Measurements from ENCODE around the gene CPED1.
A peak's percentile ranks its signal among the peaks of the same experiment; 100 is the strongest.
"Not testable (repeated sequence)": the region's sequence is repeated elsewhere in the genome, so short reads cannot be mapped to it uniquely, and the experiment has no call there.

The CPED1 gene

DNA sequence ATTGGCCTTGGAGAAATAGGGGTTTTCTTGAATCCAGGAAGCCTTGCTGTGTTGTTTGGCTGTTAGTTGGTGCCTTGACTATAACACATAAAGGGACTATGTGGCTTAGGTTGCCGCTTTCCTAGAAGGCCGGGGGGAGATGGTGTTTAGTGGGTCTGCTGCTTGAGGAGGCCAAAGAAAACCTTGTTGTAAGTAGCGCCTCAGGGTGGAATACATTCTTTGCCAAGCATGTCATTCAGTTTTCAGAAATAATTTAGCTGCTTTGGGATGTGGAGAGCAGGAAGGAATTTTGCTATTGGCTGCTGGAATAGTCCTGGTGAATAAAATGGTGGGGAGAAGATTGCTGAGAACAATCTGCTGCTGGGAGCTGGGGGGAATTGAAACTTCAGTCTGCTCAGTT lies 207.4 kb downstream of the CPED1 start:
- DNase-seq: peak; percentile 35

DNA sequence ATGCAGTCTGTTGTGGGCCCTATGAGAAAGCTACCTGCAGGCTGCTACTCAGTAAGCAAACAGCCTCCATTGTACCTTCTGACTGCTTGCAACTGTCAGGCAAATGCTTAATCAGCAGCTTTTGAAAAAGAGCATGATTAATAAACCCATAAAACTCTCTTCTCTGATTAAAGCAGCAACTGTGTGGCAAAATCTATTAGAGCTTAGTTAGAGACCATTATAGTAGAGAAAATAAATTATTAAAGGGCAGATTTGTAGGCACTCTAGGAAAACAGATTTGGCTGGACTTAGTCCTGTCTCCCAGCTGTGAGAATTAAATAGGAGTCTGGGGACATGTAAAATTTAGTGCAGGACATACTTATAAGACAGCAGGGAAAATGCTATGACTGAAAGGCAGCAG lies 207.8 kb downstream of the CPED1 start:
- no peak for DNase-seq

DNA sequence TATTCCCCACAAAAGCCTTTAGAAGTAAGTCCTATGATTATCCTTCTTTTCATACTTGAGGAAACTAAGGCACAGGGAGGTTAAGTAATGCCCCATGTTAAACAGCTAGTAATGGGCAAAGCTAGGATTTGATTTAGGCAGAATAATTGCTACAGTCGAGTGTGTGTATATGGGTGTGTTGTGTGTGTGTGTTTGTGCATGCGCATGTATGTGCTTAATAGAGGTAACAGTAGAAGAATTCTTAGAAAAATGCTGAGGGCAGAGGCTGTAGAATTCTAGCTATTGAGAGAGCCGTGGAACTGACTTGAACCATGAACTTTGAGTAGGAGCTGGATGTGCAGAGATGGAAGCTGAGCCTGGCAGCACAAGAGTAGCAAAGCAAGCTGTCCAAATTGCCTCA lies 208.9 kb downstream of the CPED1 start:
- no peak for DNase-seq

DNA sequence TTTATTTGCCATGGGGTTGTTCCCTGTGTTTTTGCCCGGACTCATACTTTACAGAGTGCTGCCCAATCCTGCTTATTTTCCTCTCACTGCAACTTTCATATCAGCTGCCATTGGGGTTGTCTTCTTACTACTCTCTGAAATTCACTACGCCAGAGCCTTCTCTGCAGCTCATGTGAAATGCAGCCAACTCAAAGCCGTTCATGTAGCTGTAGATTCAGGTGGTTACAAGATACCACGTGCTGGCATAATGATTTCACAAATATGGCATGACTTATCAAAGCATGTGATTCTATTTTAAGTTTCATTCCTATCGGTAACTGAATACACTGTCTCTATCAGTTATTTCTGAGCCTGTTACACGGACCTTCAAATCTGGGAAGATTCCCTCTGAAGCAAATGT lies 210.0 kb downstream of the CPED1 start:
- DNase-seq: no peak

DNA sequence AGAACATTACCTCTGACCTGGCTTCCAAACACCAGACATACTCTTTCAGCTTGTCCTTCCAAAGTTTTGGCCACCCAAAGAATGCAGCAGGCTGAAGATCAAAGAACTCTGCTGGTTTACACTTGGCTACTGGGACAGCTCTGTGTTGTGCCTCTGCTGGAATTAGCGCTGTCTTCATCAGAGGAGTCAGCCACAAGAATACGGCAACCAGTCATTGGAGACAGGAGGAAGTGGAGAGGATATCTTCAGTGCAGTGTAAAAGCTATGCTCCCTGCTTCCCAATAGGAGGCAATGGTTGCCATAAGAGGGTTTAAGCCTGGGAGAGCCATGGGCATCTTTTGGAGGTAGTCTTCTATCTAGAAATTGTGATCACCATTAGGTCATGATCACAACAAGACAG lies 213.6 kb downstream of the CPED1 start:
- no peak for DNase-seq

DNA sequence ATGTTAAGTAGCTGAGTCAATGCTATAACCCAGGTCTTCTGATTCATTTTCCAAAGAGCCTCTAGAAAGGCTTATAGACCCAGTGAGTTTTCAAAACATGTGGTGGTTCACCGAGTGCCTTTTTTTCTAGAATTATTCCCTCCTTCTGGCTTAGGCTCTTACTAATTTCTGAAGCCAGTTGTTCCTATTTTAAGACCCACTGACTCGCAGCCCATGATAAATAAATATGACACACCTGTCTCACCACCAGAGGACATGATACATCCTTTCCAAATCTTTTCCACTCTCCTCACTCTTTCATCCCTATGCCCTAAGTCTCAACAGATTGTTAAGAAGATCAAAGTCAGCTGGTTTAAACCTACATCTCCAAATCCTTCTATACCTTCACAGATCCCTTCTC lies 214.3 kb downstream of the CPED1 start:
- no peak for DNase-seq

DNA sequence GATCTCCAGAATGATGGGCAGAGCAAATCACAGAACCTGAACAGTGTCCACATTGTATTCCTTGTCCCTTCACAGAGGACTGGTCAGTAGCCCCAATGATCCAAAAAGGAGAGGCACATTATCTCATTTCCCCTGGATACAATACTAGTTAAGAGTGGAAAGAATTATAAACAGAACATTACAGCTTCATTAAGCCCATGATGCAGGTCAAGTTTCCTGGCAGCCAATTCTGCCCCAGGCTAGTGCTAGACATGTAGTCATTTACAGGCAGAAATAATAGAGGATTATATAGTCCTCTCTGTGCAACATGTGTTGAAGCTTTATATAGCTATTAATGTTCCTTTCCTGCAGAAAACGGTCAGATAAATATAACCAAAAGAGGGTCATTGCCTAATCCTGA lies 216.0 kb downstream of the CPED1 start:
- no peak for DNase-seq

DNA sequence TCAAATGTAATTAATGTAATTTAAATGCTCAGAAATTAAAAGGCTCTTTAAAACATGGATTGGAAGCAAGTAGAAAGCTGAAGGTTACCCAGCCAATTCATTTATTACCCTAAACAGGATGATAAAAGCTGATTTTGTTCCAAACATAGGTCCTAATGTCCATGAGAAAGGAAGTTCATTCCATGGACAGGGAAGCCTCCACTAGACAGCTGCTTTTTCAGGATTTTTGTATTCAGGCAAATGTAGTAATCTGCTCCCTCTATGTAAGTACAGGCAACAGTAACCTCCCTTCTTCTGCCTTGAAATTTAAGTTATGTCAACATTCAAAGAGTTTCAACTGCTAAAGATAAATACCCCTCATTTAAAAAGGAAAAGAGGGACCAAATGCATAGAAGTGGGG lies 217.3 kb downstream of the CPED1 start:
- DNase-seq: no peak

DNA sequence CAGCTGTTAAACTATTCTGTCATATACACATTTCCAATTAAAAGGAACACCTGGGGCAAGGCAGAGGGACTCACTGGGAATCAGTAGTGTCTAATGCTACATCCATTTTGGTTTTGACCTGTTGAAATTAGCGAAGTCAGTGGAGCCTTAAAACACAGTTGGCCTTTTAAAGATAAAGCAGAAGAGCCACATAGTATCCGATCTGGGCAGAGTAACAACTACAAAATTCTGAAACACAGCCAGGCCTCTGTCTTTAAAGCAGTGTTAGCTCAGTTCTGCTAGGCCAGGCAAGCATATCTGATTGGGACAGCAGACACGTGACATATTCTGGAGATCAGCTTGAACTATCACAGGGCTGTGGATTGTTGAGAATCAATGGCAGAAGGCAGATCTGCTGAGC lies 222.7 kb downstream of the CPED1 start:
- no peak for DNase-seq

DNA sequence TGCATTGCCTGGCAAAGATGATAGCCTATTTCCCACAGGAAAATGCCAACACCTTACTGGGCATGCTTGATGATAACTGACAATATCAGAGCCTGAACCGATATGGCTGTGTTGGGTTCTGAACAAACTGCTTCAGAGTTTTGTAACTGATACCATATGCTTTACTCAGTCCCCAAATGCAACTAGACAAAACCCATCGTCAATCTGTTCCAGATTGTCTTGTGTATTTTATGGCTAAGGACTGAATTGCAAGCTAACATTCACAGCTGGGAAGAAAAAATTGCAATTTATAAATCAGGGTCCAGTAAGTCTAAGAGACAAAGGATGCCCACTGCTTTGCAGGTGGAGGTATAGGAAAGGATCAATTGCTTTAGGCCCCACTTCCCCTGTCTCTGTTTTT lies 223.5 kb downstream of the CPED1 start:
- DNase-seq: no peak

DNA sequence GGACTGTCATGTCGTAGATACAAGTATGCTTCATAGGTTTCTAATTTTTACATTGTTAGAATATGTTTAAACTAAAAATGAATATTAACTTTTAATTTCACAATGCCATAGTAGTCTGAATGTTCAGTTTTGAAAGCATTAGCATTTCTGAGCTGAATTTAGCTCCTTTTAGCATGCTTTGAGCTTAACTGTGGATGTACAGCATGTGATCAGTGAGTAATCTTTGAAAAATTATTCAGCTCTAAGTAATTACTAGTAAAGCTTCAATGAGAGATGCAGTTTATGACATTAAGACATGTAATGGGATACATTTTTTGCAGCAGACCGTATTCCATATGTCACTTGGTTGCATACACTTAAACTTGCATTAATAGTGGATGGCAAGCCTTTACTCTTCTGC lies 226.1 kb downstream of the CPED1 start:
- DNase-seq: peak; percentile 24

DNA sequence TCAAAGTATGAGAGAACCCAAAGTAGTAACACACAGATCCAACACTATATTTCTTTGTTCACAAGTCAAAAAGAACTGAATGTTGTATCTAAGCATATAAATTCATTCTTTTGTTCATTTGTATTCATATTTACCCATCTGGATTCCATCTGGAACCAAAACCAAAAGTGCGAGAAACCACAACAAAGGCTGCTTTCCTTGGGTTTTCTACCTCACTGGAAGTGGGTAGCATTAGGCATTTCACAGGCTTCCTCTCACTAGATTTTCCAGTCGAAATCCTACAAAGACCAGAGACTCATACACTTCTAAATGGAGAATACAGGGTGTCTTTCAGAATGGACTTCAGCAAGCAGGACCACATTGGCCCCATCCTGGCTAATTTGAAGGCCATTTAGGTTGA lies 230.5 kb downstream of the CPED1 start:
- peak; percentile 21 for DNase-seq

DNA sequence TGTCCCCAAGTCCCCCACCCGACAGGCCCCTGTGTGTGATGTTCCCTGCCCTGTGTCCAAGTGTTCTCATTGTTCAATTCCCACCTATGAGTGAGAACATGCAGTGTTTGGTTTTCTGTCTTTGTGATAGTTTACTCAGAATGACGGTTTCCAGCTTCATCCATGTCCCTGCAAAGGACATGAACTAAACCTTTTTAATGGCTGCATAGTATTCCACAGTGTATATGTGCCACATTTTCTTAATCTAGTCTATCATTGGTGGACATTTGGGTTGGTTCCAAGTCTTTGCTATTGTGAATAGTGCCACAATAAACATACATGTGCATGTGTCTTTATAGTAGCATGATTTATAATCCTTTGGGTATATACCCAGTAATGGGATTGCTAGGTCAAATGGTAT lies 232.6 kb downstream of the CPED1 start:
- DNase-seq: not testable (repeated sequence)

DNA sequence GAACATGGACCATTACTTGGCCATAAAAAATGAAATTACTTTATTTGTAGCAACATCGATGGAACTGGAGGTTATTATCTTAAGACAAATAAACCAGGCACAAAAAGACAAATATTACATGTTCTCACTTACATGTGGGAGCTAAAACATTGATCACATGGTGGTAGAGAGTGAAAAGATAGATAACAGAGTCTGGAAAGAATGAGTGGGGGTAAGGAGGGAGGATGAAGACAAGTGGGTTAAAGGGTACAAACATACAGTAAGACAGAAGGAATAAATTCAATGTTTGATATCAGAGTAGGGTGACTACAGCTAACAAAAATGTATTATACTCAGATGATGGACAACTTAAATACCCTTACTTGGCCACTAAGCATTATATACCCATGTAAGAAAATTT lies 240.3 kb downstream of the CPED1 start:
- no peak for DNase-seq

DNA sequence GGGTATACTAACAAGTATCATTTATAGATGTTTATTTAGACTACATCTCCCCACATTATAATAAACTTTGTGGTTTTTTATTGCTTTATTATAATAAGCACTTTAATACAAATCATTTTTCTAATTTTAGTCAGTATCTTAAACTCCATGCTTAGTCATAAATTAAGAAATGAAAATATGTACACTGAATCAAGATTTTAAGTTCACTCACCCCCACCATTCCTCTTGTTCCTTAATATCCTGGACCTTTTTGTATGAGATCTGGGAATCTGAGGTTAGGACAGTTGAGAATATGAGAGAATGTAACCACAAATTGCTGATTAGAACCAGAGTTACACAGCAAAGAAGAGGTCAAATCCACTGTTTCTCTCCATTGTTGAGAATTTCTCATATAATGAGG lies 246.7 kb downstream of the CPED1 start:
- peak; percentile 64 for DNase-seq

DNA sequence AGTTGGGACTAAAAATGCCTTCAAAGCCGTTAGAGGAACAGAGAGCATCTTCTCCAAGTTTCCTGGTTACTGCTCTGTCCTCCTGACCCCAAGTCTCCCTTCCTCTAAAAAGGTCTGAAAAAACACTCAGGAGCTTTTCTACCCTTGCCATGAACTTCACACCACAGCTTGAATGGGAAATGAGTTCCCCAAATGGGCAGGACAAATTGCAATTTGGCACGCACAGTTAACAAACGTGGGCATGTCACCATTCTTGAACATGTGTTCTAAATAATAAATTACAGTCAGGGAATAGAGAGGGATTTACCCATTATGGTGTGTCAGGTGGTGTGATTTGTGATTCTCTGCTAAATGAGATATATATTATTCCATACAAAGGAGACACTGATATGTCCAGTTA lies 249.1 kb downstream of the CPED1 start:
- no peak for DNase-seq

DNA sequence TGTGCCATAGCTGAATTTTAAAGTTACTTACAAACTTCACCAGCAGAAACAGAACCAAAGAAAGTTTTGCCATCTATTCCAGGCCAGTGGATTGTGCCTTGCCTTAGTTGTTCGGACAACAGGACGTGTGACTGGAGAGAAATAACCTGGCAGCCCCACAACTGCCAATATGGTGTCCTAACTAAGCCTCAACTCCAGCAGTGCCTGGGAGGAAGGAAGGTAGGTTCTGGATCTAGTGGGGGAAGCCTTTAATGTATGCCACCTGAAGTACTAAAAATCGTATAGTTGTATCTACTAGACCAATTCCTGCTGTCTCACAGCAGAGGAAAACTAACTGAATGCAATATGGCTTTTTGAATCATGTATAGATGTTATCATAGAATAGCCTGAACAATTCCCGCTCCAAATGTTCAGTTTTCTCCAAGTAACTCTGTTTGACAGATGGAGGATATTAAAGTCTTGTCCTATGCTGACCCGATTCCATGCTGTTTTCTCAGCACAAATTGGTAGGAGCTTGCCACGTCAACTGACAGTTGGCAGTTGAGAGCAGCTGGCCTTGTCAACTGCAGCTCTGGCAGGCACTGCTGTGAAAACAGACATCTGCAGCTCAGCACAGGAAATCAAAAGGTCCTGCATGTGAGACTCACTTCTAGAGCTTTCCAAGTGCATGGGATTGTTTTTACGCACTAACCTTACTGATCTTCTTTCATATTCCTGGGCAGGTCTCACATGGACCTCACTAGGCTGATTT lies 255.8 kb downstream of the CPED1 start:
- no peak for DNase-seq

DNA sequence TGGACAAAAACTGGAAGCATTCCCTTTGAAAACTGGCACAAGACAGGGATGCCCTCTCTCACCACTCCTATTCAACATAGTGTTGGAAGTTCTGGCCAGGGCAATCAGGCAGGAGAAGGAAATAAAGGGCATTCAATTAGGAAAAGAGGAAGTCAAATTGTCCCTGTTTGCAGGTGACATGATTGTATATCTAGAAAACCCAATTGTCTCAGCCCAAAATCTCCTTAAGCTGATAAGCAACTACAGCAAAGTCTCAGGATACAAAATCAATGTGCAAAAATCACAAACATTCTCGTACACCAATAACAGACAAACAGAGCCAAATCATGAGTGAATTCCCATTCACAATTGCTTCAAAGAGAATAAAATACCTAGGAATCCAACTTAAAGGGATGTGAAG lies 262.9 kb downstream of the CPED1 start:
- DNase-seq: not testable (repeated sequence)

DNA sequence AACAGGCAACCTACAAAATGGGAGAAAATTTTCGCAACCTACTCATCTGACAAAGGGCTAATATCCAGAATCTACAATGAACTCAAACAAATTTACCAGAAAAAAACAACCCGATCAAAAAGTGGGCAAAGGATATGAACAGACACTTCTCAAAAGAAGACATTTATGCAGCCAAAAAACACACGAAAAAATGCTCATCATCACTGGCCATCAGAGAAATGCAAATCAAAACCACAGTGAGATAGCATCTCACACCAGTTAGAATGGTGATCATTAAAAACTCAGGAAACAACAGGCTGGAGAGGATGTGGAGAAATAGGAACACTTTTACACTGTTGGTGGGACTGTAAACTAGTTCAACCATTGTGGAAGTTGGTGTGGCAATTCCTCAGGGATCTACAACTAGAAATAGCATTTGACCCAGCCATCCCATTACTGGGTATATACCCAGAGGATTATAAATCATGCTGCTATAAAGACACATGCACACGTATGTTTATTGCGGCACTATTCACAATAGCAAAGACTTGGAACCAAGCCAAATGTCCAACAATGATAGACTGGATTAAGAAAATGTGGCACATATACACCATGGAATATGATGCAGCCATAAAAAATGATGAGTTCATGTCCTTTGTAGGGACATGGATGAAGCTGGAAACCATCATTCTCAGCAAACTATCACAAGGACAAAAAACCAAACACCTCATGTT lies 264.2 kb downstream of the CPED1 start:
- DNase-seq: not testable (repeated sequence)

DNA sequence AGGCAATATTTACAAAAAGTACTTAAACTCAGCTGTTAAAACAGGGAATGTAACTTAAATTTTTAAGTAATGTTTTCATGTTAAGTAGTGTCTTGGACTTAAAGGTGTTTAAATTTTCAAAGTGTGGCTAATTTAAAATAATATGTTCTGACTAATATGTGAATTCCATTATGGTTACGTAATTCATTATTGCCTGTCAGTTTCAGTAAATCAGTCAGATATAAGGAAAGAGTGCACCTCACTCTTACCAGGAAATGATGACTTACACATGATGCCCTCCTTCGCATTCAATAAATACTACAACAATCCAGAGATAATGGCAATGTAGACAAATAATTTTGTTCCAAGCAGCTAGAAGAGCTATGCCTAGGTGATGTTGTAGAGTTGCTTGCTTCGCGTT lies 271.3 kb downstream of the CPED1 start:
- no peak for DNase-seq

DNA sequence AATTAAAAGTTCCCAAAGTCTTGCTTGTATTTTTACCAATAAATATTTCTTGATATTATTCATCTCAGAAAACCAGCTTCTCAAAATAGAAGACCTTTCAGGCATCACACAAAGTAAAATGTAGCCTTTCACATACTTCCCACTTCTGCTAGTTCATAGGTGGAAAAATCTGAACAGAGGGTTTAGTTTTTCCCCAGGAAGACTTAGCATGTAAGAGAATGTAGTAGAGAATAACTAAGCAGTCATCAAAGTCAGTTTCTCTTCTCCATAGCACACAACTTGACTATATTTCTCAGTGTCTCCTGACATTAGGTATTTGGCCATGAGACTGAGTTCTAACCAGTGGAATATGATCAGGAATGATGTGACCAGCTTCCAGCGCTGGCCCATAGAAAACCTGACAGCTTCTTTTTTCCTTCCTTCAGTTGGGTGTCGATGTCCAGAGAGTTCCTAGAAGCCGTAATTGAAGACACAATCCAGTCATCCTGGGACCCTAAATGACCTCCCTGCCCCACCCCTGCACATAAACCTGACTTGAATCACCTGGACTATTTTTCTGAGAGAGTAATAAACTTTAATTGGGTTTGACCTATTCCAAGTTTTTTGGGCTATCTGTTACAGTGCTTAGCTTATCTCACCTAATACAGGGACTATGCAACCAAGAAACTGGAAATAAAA lies 272.8 kb downstream of the CPED1 start:
- no peak for DNase-seq

DNA sequence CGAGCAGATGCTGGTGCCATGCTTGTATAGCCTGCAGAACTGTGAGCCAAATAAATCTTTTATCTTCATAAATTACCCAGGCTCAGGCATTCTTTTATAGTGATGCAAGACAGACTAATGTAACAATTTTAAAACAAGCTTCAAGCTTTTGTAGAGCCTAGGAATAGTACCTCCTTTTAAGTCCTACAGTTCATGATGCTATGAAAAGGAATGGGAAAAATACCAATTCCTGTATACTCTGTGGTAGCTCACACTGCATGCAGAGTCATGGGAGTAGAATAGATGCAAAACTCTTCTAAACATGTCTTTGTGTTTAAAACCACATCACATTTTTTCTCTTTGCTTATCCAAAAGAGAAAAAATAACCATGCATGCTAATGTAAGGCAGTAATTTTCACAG lies 273.7 kb downstream of the CPED1 start:
- DNase-seq: no peak

DNA sequence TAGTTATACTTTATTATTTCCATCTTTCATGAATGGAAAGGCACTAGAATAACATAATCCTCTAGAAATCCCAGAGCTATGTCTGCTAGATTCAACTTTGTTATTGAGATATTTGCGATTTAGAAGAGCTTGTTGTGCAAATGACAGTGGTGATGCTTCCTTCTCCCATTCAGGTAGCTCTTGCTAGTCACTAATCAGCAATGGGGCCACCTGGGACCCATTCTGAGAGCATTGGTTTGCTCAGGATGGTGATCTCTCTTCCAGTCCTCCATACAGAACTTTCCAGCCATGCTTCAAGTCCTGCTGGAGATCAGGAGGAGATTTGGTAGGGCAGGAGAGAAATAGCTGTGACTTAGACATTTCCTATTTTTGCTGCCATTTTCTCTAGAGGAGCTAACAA lies 274.5 kb downstream of the CPED1 start:
- no peak for DNase-seq

DNA sequence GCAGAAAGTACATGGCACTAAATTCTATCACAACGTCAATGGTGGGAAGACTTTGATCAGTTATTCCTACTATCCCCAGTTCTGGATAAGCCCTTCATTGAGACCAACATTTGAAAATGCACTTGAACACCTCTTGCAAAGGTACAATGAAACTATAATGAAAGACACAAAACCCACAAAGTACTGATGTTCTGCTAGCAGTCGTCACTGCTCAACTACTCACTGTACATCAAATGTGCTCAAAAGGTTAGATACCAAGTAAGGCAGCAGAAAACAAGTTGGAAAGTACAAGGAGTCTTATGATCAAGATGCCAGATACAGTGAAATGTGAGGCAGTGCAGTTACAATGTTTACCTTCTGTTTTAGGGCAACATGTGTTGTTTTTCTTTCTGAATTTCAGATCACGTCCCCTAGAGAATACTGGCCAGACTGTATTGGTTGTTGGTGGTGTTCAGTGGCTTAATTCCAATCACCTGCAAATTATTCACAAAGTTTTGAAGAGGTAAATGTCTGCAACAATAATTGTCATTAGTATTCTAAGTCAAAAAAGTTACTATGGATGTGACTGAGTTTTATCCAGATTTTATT lies 277.9 kb downstream of the CPED1 start:
- no peak for DNase-seq

All from fibroblast of skin of right biceps (primary cell).